ENCODE measurements around the gene KANSL1L.

DNA sequence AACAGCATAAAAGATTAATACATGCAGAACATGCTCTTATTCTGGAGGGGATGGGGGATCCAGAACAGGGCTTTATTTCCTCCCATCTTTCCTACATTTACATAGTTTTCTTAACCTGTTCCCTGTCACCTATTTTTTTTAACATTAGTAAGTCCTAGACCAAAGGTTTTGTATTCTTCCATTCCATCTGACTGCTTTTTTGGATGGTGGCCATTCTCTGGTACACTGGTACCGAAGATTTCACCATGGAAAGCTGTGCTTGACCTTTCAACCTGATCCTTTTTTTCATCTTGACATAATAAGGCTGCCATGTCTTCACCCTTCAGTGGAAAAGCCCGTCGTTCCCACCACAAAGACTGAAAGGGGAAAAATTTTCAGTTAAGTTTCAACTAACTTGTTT lies 148.4 kb downstream of the KANSL1L start:
- TF ChIP-seq, protein P1, sequence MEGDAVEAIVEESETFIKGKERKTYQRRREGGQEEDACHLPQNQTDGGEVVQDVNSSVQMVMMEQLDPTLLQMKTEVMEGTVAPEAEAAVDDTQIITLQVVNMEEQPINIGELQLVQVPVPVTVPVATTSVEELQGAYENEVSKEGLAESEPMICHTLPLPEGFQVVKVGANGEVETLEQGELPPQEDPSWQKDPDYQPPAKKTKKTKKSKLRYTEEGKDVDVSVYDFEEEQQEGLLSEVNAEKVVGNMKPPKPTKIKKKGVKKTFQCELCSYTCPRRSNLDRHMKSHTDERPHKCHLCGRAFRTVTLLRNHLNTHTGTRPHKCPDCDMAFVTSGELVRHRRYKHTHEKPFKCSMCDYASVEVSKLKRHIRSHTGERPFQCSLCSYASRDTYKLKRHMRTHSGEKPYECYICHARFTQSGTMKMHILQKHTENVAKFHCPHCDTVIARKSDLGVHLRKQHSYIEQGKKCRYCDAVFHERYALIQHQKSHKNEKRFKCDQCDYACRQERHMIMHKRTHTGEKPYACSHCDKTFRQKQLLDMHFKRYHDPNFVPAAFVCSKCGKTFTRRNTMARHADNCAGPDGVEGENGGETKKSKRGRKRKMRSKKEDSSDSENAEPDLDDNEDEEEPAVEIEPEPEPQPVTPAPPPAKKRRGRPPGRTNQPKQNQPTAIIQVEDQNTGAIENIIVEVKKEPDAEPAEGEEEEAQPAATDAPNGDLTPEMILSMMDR (IDR thresholded peaks at IDR 0.05) = no peak
- TF ChIP-seq POLR2A (IDR thresholded peaks at IDR 0.05) = no peak
